PC-9 (cell line): ENCODE measurements around the gene PICALM. TPM values are rescaled to one million over a fixed set of nuclear protein-coding genes. Genes with fewer than 3 reads are reported as not detected.
"Not testable (repeated sequence)": the region's sequence is repeated elsewhere in the genome, so short reads cannot be mapped to it uniquely, and the experiment has no call there.

Experiments
- BruUV-seq: library from RNA; stranded (reverse); fragments of 400-500 nt; replicated peaks from 2 replicates; lab custom pipeline; 2021; lab: Mats Ljungman, UMichigan
- CTCF ChIA-PET: fragments of 300-600 bp; sonication (Branson Sonifier 250); formaldehyde crosslinking; loops from one replicate; lab custom pipeline; 2022; ENCODE audit warnings: antibody characterized with exemption; lab: Charles Lee
- POLR2A ChIA-PET: fragments of 300-600 bp; sonication (Branson Sonifier 250); formaldehyde crosslinking; loops from one replicate; lab custom pipeline; 2022; ENCODE audit warnings: antibody characterized with exemption; ENCODE audit not compliant: unreplicated experiment; lab: Charles Lee
- DNase-seq, 2 experiments: peaks; one replicate each; pipeline versions ENCODE4 v3.0.0 to v3.0.0-alpha.2; 2015 to 2022; ENCODE audit warnings: mixed read lengths in 1 of 2
- H2AFZ ChIP-seq: fragments of 200-600 bp; sonication (generic); 2 replicates; pipeline ENCODE4 v1.8.1; 2017; ENCODE audit warnings: antibody characterized with exemption
- H3F3A ChIP-seq: fragments of 200-600 bp; sonication (generic); 2 replicates; pipeline ENCODE4 v1.8.1; 2017; ENCODE audit warnings: antibody characterized with exemption, mild to moderate bottlenecking, low read depth; ENCODE audit not compliant: insufficient read depth
- H3K27ac ChIP-seq: fragments of 200-600 bp; sonication (generic); 2 replicates; pipeline ENCODE4 v1.6.1; 2016; ENCODE audit warnings: mixed run types
- H3K27me3 ChIP-seq: fragments of 200-600 bp; sonication (generic); 2 replicates; pipeline ENCODE4 v1.6.1; 2016; ENCODE audit warnings: low read depth, mixed run types; ENCODE audit not compliant: insufficient read depth
- H3K36me3 ChIP-seq: fragments of 200-600 bp; sonication (generic); 2 replicates; pipeline ENCODE4 v1.6.1; 2016; ENCODE audit warnings: low read depth, mixed run types
- H3K4me1 ChIP-seq: fragments of 200-600 bp; sonication (generic); replicated peaks from 2 replicates; pipeline ENCODE4 v1.6.1; 2016; ENCODE audit warnings: mixed run types; ENCODE audit not compliant: insufficient read depth
- H3K4me2 ChIP-seq: fragments of 200-600 bp; sonication (generic); 2 replicates; pipeline ENCODE4 v1.6.1; 2017; ENCODE audit warnings: mixed run types
- H3K4me3 ChIP-seq: fragments of 200-600 bp; sonication (generic); 2 replicates; pipeline ENCODE4 v1.6.1; 2016; ENCODE audit warnings: mixed run types
- H3K79me2 ChIP-seq: fragments of 200-600 bp; sonication (generic); 2 replicates; pipeline ENCODE4 v1.6.1; 2017; ENCODE audit warnings: low read depth, mixed run types
- H3K9me2 ChIP-seq: fragments of 200-600 bp; sonication (generic); 2 replicates; pipeline ENCODE4 v1.8.1; 2017; ENCODE audit warnings: mild to moderate bottlenecking; ENCODE audit not compliant: insufficient read depth
- H3K9me3 ChIP-seq: fragments of 200-600 bp; sonication (generic); 2 replicates; pipeline ENCODE4 v1.8.1; 2016; ENCODE audit warnings: low read depth; ENCODE audit not compliant: insufficient read depth
- H4K20me1 ChIP-seq: fragments of 200-600 bp; sonication (generic); 2 replicates; pipeline ENCODE4 v1.8.1; 2017; ENCODE audit not compliant: insufficient read depth
- EZH2 ChIP-seq: fragments of 200-600 bp; sonication (generic); IDR thresholded peaks from 2 replicates; pipeline ENCODE4 v1.8.0; 2017; ENCODE audit warnings: antibody characterized with exemption, low read depth
- intact Hi-C: fragments of 100-400 bp; cut with micrococcal nuclease; formaldehyde crosslinking; loops from one replicate; pipeline ENCODE4 v1.10.0; 2022; ENCODE audit not compliant: unreplicated experiment
- total RNA-seq: library from RNA; stranded (reverse); gene quantifications from 2 replicates; pipeline ENCODE4 v1.2.3, GENCODE V29; 2021
- TF ChIP-seq, protein P1 (sequence below): fragments of 200-600 bp; sonication (generic); conservative IDR thresholded peaks from 2 replicates; pipeline ENCODE4 v1.6.1; 2017; ENCODE audit warnings: mixed run types, antibody characterized with exemption, mild to moderate bottlenecking, moderate library complexity

PICALM gene
- total RNA-seq, 1 experiment from 2014 or later = 116 TPM

DNA sequence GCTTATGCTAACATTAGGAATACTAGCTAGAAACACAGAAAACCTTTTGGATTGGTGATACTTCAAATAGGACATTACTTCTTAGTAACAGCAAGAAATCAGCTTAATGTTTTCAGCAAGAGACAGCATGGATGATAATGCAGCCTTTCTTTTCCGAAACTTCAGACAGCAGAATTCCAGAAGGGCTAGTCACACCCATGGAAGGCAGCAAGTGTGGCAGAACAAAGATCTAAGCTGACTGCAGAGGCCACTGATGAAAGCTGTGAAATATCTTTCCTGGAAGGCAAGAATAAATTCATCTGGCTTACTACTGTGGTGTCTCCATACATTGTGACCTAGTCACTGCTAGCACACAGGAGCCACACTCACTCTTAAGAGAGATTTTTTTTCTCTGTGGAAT lies 113.4 kb downstream of the PICALM start:
- no peak overlapping the region for H3K4me2 ChIP-seq
- H3K4me3 ChIP-seq = no peak overlapping the region
- BruUV-seq = no TSS peak
- H3K79me2 ChIP-seq = no peaks in the 10 kb centered on the region
- no peaks in the 10 kb centered on the region for H3K27me3 ChIP-seq
- H3K27ac ChIP-seq = no peak overlapping the region
- ChIA-PET CTCF (no interaction called here), POLR2A (no interaction called here)
- intact Hi-C loops = loop anchor here (5.0 kb wide), 1 partner anchor 67 kb away; no protein-coding TSS in a partner anchor
- TF ChIP-seq EZH2 = no peak
- TF ChIP-seq, protein P1, sequence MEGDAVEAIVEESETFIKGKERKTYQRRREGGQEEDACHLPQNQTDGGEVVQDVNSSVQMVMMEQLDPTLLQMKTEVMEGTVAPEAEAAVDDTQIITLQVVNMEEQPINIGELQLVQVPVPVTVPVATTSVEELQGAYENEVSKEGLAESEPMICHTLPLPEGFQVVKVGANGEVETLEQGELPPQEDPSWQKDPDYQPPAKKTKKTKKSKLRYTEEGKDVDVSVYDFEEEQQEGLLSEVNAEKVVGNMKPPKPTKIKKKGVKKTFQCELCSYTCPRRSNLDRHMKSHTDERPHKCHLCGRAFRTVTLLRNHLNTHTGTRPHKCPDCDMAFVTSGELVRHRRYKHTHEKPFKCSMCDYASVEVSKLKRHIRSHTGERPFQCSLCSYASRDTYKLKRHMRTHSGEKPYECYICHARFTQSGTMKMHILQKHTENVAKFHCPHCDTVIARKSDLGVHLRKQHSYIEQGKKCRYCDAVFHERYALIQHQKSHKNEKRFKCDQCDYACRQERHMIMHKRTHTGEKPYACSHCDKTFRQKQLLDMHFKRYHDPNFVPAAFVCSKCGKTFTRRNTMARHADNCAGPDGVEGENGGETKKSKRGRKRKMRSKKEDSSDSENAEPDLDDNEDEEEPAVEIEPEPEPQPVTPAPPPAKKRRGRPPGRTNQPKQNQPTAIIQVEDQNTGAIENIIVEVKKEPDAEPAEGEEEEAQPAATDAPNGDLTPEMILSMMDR = no peak
- H3F3A ChIP-seq = peaks cover 23% of the 10 kb centered on the region
- H4K20me1 ChIP-seq = no peaks in the 10 kb centered on the region
- no peaks in the 10 kb centered on the region for H3K9me2 ChIP-seq
- H2AFZ ChIP-seq = no peak overlapping the region
- H3K36me3 ChIP-seq = peaks cover 47% of the 10 kb centered on the region
- H3K4me1 ChIP-seq = no peaks in the 10 kb centered on the region
- DNase-seq = no peak
- peaks cover 3% of the 10 kb centered on the region; the same call in 1 of the 2 replicates for H3K9me3 ChIP-seq

DNA sequence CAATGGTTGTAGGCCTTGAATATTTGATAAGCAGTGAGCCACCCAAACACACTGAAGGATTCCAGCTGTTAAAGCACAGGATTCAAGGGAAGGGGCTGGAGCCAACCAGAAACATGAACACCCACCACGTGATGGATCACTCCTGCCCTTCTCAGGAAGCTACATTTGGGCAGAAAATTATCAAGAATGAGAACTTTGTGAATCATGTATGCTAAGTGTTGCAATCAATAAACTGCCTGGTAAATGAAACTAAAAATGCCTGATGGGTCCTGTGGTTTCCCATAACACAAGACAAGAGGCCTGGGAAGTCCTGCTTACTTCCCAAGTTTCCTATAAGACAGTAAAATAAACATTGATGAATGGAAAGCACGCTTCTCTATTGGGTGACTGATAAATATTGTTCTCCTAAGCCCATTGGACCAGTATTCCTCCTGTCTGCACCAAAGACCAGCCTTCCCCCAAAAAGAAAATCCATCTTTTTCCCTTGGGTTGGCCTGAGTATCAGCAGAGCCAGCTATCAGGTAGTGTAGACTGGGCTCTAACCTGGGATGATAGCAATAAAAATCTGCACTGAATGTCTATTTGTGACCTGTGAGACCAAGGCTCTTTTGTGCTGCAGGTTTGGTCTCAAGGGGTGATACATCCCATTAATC lies 115.3 kb downstream of the PICALM start:
- BruUV-seq = no TSS peak
- ChIA-PET POLR2A (no interaction called here), CTCF (interaction anchor here (0.6 kb wide), 1 partner anchor 125 kb away, joined by 9 read pairs; no protein-coding TSS in a partner anchor)
- H2AFZ ChIP-seq = no peak overlapping the region
- H3K36me3 ChIP-seq = peaks cover 36% of the 10 kb centered on the region
- no peak for DNase-seq
- H3F3A ChIP-seq = peaks cover 22% of the 10 kb centered on the region
- peaks cover 3% of the 10 kb centered on the region; the same call in 1 of the 2 replicates for H3K9me3 ChIP-seq
- no peak overlapping the region for H3K27ac ChIP-seq
- H3K4me3 ChIP-seq = no peak overlapping the region
- H3K27me3 ChIP-seq = no peaks in the 10 kb centered on the region
- no peaks in the 10 kb centered on the region for H3K9me2 ChIP-seq
- TF ChIP-seq, protein P1 = no peak
- TF ChIP-seq EZH2 = no peak
- H3K4me1 ChIP-seq = peaks cover 12% of the 10 kb centered on the region
- H3K79me2 ChIP-seq = no peaks in the 10 kb centered on the region
- intact Hi-C loops = no loop called here
- H4K20me1 ChIP-seq = no peaks in the 10 kb centered on the region
- no peak overlapping the region for H3K4me2 ChIP-seq

DNA sequence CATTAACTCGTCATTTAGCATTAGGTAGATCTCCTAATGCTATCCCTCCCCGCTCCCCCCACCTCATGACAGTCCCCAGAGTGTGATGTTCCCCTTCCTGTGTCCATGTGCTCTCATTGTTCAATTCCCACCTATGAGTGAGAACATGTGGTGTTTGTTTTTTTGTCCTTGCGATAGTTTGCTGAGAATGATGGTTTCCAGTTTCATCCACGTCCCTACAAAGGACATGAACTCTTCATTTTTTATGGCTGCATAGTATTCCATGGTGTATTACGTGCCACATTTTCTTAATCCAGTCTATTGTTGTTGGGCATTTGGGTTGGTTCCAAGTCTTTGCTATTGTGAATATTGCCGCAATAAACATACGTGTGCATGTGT lies 116.8 kb downstream of the PICALM start:
- Histone ChIP-seq H3F3A (peaks cover 26% of the 10 kb centered on the region), H3K4me1 (peaks cover 26% of the 10 kb centered on the region), H3K36me3 (peaks cover 22% of the 10 kb centered on the region)
- H3K79me2 ChIP-seq, H3K27me3 ChIP-seq, intact Hi-C loops, H2AFZ ChIP-seq, H3K4me2 ChIP-seq, CTCF ChIA-PET, H4K20me1 ChIP-seq, H3K4me3 ChIP-seq, DNase-seq, H3K9me3 ChIP-seq, BruUV-seq, H3K9me2 ChIP-seq, POLR2A ChIA-PET, H3K27ac ChIP-seq: not testable (repeated sequence)
